HG03521 (cell line): ENCODE results near the gene DPH2.

Experiments
- ATAC-seq: cut with Tn5 transposase; IDR thresholded peaks from one replicate; pipeline ENCODE4 v1.9.1; 2021; ENCODE audit warnings: mild to moderate bottlenecking, moderate library complexity; ENCODE audit not compliant: unreplicated experiment

DPH2 gene, protein sequence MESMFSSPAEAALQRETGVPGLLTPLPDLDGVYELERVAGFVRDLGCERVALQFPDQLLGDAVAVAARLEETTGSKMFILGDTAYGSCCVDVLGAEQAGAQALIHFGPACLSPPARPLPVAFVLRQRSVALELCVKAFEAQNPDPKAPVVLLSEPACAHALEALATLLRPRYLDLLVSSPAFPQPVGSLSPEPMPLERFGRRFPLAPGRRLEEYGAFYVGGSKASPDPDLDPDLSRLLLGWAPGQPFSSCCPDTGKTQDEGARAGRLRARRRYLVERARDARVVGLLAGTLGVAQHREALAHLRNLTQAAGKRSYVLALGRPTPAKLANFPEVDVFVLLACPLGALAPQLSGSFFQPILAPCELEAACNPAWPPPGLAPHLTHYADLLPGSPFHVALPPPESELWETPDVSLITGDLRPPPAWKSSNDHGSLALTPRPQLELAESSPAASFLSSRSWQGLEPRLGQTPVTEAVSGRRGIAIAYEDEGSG

GRCh38 chr1:43969746-43970466 is at the start of gene DPH2:
DPH2 (plus strand) TSS chr1:43970010; CDS start chr1:43970176, 166 bp downstream.
- peak; percentile 84 for ATAC-seq

DNA sequence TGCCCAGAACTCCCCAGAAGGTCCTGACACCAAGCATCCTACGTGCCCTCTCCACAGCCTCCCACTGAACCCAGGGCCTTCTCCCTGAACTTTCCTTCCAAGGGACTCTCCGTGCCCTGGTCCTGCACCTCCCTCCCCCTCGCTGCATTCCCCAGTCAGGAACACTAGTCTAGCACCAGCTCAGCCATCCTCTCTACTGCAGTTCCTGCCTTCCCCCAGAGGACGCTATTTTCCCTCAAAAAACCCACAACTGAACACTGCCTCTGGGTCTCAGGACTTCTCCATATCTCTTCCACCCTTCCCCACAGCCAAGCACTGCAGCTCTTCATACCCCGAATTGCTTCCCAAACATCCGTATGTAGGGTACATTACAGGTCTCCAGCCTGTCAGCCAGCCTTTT is 48.8 kb upstream of the DPH2 start:
- ATAC-seq = no peak

DNA sequence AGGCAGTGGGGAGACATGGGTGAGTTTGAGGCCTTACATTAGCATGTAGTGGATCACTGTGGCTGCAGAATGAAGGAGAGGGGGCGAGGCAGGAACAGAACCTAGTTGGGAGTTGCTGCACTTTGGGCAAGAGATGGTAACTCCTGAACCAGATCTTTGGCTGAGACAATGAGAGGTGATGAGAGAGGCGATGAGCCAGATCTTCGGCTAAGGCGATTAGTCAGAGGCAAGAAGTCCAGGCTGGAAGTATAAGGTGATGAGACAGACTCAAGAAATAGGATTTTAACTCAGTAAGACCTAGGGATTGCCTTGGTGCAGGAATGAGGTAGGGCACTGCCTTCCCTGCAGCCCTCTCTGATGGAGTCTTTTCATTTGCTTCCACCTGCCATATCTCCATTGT is 45.3 kb upstream of the DPH2 start:
- ATAC-seq = no peak

GRCh38 chr1:43925846-43926245 is 44.0 kb upstream of the DPH2 start:
- no peak for ATAC-seq

DNA sequence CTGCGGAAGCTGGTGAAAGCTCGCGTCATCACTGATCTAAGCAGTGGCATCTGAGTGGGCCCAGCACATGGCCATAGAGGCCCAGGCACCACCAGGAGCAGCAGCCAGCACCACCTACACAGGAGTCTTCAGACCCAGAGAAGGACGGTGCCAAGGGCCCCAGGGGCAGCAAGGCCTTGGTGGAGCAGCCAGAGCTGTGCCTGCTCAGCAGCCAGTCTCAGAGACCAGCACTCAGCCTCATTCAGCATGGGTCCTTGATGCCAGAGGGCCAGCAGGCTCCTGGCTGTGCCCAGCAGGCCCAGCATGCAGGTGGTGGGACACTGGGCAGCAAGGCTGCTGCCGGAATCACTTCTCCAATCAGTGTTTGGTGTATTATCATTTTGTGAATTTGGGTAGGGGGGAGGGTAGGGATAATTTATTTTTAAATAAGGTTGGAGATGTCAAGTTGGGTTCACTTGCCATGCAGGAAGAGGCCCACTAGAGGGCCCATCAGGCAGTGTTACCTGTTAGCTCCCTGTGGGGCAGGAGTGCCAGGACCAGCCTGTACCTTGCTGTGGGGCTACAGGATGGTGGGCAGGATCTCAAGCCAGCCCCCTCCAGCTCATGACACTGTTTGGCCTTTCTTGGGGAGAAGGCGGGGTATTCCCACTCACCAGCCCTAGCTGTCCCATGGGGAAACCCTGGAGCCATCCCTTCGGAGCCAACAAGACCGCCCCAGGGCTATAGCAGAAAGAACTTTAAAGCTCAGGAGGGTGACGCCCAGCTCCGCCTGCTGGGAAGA is 39.5 kb upstream of the DPH2 start:
- ATAC-seq = no peak

GRCh38 chr1:43930949-43931275 is 38.9 kb upstream of the DPH2 start:
- ATAC-seq = no peak

DNA sequence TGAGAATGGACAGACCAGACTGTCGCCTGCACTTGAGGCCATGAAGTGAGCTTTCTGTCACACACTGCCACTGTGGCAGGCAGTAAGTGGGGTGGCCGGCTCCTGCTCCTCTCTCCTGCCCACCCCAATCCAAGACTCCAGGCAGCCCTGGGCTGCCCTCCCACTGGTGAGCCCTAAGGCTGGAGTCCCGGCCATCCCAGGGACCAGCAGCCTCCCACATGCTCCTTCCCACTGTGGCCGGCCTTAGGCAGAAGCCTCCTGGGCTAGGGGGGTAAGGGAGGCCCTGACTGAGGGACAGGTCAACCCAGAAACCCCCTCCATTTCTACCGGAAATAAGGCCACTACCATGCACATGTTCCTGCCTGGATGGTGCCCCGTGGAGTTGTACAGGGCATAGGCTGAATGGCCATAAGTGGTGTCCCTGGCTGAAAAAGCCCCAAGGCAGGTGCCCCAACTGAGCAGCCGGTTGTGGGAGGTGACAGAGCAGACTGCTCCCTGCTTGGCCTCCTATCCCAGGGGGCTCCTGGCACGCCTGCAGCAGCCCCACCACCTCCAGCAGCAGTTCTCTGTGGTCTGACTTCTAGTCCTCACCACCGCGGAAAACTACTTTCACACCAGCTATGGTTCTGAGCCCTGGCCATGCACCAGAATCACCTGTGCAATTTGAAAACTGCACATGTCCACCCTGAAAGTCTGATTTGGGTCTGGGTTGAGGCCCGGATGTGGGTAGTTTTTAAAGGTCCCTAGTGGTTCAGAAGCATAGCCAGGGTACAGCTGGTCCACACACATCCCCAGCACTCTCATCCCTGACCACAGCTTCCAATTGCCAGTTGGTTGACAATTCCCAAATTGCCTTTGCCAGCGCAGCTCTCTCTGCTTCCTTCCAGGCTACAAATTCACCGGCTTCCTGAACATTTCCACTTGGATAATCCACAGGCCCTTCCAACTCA is 37.8 kb upstream of the DPH2 start:
- no peak for ATAC-seq

GRCh38 chr1:43932786-43933385 is 36.9 kb upstream of the DPH2 start:
- no peak for ATAC-seq

- ATAC-seq = no peak
Measured at GRCh38 chr1:43933386-43934100, 36.3 kb upstream of the DPH2 start, which contains the start of gene ARTN. ARTN (plus strand) TSS chr1:43933801; CDS start chr1:43935657, 1,856 bp downstream.

- ATAC-seq = no peak
Measured at GRCh38 chr1:43934101-43934985, 35.5 kb upstream of the DPH2 start.

DNA sequence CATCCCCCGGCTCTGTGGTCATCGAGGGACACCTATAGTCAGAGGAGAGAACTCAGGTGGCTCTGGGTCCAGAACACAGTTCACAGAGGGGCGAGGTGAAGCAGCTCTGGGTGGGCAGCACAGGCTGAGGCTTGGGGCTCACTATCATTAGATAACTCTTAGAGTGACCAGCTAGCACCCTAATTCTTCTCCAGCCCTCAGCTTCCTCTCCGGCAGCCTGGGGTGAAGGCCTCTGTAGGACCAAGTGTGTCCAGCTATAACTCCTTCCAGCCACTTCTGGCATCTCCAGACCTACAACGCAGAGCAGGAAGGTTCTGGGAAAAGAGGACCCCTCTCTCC is 34.9 kb upstream of the DPH2 start:
- no peak for ATAC-seq

GRCh38 chr1:43935711-43936427 is 33.9 kb upstream of the DPH2 start:
- ATAC-seq = no peak

DNA sequence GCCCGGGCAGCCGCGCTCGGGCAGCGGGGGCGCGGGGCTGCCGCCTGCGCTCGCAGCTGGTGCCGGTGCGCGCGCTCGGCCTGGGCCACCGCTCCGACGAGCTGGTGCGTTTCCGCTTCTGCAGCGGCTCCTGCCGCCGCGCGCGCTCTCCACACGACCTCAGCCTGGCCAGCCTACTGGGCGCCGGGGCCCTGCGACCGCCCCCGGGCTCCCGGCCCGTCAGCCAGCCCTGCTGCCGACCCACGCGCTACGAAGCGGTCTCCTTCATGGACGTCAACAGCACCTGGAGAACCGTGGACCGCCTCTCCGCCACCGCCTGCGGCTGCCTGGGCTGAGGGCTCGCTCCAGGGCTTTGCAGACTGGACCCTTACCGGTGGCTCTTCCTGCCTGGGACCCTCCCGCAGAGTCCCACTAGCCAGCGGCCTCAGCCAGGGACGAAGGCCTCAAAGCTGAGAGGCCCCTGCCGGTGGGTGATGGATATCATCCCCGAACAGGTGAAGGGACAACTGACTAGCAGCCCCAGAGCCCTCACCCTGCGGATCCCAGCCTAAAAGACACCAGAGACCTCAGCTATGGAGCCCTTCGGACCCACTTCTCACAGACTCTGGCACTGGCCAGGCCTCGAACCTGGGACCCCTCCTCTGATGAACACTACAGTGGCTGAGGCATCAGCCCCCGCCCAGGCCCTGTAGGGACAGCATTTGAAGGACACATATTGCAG is 33.2 kb upstream of the DPH2 start:
- ATAC-seq = no peak

DNA sequence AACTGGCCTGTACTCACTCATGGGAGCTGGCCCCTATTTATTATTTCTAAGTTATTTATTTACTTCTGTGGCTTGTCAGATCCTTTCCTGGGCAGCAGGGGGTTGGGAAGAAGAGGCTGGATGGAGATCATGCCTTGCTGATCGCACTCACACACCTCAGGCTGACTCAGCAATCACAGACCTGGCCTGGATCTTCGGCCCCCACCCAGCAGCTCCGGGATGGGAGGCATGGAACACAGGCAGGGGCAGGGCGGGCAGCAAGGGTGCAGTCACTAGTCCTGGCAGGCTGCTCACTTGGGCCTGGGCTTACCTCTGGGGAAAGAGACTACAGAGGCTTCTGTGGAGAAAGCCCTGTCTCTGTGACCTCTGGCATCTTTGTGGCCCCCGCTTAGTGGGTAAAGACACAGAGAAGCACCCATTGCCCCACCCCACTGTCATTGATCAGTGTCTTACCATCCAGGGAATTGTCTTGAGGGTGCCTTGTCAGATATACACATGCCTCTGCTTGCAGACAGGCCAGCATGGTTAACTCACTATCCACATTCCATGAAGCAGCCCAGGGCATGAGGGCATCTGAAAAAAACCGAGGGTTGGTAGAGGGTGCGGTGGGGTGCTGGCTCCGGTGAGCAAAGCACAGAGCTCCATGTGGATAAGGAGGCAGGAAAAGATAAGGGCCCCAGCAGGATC is 32.5 kb upstream of the DPH2 start:
- ATAC-seq = no peak

DNA sequence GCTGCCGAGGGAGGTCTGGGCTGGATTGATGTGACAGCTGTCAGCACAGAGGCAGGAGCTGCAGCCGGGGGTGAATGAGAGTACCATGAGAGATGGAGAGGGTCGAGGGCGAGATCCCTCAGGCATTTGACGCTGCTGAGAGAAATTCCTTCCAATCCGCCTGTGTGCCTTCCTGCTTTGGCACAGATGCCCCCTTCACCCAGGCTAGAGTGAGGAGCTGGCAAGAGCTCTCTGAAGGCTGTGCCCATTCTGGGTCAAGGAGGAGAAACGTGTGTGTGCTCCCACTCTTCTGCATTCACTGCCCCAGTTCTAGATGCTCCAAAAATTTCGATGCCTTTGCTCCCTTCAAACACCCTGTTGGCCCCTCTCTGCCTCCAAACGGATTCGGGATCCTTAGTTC is 31.4 kb upstream of the DPH2 start:
- ATAC-seq = no peak

- ATAC-seq = no peak
Measured at GRCh38 chr1:43938892-43939587, 30.8 kb upstream of the DPH2 start.
